ENCODE results near the gene TGFB2.

TGFB2 gene

DNA sequence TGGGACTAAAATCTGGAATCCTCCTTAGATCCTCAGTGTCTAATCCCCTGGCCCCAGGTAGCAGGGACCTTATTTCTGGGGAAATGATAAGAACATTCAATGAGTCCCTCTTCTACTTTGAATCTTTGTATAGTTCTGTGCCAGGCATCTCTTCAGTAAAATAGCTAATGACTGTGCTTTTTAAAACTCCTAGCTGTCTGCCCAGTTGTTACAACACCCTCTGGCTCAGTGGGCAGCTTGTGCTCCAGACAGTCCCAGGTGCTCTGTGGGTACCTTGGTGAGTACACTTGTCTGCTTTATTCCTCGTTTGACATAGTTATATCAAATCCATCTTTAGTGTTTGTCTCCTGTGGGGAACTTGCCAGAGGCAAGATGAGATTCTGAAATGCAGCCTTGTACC is 18.0 kb downstream of the TGFB2 start:
- DNase-seq: no peak

- no peak for DNase-seq
Observed at GRCh38 chr1:218364028-218364710, 19.0 kb downstream of the TGFB2 start.

- no peak for DNase-seq
Observed at GRCh38 chr1:218365226-218365999, 20.3 kb downstream of the TGFB2 start.

DNA sequence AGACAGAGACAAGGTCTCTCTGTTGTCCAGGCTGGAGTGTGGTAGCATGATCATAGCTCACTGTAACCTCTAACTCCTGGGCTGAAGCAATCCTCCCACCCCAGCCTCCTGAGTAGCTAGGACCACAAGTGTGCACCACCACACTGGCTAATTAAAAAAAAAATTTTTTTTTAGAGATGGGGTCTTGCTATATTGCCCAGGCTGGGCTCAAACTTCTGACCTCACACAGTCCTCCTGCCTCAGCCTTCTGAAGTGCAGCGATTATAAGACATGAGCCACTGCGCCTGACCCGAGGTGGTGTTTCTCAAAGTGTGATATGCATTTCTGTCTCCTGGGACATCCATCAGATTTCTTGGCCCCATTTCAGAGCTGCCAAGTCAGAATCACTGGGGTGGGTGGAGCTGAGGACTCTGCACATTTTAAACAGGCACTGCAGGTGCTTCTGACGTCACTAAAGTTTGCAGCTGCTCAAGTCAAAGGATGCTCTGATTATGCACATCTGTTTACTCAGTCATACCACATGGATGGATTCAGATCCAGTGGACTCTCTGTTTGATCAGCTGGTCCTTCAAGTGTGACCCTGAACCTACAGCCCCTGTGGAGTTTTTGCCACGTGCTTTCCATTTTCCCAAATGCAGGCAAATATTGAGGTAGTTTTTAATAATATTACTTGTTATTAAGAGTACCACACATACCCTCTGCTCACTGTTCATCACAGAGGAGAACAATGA is 21.4 kb downstream of the TGFB2 start:
- DNase-seq: peak; percentile 74

- DNase-seq: no peak
Observed at GRCh38 chr1:218367118-218367517, 22.0 kb downstream of the TGFB2 start.

DNA sequence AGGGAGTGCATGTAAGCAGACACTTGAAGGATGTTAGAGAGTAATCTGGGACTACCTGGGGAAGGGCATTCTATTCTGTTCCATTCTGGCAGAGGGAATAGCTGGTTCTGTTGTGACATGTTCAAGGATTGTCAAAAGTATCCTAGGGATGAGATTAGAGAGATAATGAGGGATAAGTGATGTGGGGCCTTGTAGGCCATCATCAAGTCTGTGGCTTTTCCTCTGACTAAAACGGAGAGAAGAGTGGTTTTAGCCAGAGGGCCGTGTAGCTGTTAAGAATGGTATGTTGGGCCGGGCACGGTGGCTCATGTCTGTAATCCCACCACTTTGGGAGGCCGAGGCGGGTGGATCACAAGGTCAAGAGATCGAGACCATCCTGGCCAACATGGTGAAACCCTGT is 23.6 kb downstream of the TGFB2 start:
- no peak for DNase-seq

DNA sequence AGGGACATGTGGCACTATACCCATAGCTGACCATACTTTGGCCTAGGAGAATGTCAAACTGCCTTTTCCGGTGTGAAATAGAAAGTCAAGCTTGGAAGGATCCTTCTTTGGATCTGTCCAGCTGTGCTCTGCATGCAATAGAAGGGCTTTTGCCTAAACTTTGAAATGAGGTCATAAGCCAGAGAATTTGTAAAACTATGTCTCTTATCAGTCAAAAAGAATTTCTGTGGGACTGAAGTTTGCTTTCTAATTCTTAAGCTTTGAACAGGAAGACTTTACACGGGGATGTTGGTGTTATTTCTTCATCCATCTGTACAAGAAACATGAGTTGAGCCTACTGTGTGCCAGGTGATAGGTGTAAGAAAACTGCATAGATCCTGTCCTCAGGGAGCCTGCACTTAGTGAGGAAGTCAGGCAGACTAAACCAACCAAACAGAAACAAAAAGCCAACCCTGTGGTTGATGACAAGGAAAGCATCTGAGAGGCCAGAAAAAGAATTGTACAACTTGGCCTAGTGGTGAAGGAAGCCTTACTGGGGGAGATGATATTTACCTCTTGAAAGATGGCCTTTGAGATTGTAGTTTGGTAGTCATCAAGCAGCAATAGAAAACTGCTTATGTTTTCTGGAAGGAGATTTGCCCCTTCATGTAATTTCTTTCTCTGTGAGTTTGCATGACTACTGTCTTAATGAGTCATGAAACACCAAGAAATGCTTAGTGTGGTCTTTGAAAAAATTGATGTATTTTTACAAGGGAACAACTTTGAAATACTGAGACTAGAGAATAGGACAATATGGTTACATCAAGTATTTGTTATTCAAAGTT is 24.8 kb downstream of the TGFB2 start:
- DNase-seq: no peak

DNA sequence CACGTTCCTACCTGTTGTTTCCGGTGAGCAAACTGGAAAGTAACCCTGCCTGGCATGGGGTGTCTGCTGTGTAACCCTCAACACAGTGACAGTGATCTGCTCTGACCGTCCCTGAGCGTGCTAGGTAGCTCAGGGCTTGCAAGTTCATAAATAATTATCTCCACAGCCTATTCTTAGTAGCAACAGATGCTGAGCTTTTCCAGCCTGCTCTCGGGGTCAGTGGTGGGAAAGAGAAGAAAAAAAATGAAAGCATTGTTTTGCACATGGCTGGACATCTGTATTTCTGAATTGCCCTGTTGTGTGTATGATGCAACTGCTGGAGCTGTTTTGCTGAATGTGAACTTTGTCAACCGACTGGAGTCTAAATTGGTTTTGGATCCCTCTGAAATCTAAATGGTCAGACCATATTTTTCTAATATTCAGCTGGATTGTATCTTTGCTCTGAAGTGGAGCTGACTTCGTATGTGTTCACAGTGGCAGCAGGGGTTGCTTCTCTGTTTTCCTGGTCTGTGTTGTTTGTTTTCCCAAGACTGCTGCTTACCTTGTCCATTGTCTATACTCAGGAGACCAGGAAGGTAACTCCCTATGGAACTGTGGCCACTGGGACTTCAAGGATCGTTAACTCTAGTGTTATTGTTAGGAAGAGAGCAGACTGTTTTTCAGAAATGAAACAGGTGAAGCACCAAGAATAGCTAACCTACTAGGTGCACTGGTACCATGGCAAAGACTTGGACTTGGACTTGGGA is 27.0 kb downstream of the TGFB2 start:
- DNase-seq: peak; percentile 89

DNA sequence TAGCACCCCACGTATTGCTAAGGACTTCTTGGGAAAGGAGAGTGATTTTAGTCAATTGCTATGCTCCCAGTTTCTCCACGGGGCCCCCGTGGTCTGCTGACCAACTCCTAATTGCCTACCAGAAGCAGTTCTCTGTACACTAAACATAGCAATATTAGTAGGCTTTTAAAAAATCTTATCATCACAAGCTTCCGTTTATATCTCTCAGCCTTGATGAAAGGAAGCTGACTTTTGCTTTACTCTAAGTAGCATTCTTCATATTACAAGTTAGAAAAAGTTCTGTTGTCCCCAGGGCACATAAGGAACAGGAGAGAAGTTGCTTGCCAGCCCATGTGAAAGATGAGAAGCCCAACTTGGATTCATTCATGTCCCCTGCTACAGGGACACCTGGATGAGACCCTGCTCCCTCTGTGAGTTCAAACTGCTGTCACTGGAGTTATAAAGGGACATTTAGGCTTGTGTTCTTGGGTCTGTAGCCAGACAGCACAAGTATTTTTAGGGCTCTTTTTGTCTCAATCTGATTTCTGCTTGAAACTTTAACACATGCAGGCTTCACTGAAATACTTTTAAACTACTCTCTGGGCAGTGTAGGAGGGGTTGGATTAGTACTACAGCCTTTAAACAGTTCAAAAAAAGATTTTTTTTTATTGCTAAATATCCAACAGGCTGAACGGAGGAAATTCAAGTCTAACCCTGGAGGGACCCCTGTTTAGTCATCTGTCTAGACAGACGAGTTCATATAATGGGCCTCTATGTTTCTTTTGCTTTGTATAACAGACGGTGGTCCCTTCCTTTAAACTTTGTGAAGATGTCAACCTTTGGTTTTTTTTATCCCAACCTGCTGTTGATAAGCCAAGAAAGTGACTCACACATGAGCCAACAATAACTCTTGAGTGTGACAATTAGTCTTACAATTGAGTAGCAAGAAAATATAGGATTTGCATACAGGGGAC is 29.5 kb downstream of the TGFB2 start:
- DNase-seq: no peak

GRCh38 chr1:218376722-218377121 is 31.6 kb downstream of the TGFB2 start:
- no peak for DNase-seq

DNA sequence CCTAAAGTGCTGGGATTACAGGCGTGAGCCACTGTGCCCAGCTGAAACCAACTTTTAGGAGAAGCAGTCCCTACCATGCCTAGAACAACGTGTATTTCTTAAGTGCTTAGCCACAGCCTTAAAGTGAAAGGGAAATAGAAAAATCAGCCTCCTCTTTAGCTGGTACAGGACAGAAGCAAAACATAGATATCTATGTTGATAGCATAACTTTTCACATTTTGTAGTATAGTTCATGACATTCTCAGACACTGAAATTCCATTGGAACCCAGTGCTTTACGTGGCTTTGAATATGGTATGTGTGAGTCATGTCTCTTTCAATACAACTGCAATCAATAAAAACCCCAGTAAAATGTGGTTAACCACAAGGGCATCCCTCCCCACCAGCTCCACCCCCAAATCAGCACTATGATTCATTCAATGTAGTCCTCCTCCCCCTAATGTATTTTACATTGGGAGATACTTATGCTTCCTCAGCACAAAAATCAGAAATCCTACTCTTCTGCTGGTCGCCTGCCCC is 32.1 kb downstream of the TGFB2 start:
- DNase-seq: no peak

GRCh38 chr1:218380125-218380977 is 35.2 kb downstream of the TGFB2 start:
- DNase-seq: no peak

GRCh38 chr1:218382261-218382660 is 37.1 kb downstream of the TGFB2 start:
- no peak for DNase-seq

DNA sequence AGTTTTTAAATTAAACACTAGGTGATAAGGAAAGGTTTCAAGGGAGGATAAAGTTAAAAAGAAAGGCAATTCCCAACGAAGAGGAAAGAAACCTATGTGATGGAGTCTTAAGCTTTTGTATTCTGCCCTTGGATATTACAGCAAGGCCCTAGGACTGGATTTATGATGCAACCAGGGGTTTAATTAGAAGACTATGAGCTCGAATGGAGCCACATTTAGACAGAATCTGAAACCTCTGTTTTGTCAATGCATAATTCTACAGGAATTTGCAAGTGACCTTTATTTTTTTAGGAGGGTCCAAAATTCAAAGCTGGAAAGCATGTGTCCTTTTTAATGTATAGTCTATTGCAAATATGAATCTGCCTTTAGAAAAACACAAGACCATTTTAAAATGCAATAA is 37.9 kb downstream of the TGFB2 start:
- no peak for DNase-seq

DNA sequence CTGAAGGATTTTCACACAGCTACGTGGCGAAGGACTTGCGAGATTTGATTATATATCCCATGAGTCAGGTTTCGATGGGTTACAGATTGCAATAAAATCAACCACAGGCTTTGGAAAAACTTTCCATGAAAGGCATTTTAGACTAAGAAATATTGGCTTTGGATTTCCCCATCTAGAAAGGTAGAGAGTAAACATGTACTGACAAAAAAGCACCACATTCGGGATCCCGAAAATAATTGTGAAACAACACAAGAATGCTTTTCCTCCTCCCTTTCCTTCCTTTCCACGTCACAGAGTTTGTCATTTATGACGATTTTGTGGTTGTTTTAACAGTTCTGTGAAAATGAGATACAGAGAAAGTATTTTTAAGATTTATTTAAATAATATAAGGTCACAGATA is 38.5 kb downstream of the TGFB2 start:
- DNase-seq: no peak

GRCh38 chr1:218384581-218384993 is 39.5 kb downstream of the TGFB2 start:
- peak; percentile 60 for DNase-seq

DNA sequence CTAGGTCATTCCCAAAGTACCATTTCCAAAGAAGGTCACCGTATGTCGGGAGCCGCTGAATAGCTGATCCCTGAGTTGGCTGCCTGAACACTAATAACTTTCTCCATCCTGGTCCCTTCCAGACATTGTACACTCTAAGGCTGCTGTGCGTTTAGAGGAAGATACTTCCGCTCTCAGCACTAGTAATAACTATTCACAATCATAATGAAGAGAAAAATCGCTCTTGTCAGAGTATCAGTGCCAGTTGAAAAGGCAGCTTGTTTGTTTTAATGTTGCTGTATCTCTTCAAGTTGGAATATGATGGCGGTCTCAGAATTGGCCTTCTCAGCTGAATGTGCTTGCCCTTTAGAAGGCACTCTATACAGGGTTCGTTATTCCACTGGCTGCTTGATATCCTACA is 43.5 kb downstream of the TGFB2 start:
- no peak for DNase-seq

GRCh38 chr1:218390618-218391017 is 45.5 kb downstream of the TGFB2 start:
- no peak for DNase-seq

GRCh38 chr1:218392780-218393179 is 47.6 kb downstream of the TGFB2 start:
- DNase-seq: no peak

DNA sequence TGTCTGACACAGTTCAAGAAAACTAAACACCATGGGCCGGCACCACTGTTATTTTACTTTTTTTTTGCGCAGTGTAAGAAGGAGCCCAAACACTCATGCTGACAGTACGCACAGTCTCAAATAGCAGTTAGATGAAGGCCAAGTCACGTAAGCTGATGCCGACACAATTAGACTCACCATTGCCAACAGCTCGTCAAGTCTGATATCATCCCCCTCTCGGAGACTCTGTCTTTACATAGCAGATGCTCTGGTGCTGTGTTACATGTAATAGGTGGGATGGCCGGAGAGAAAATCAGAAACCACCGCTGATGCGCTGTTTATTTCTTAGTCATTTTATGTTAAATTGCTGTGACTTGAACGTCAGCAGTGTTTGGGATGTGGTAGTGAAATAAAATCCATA is 49.3 kb downstream of the TGFB2 start:
- DNase-seq: no peak
